HEK293 (cell line): Measurements from ENCODE around the gene LTBP1.

Source experiments
- CTCF ChIA-PET: fragments of 350-600 bp; formaldehyde crosslinking; extraction: SDS; loops from one replicate; lab custom pipeline; 2021; ENCODE audit warnings: antibody characterized with exemption; lab: Yijun Ruan, JAX
- POLR2A ChIA-PET: fragments of 300-600 bp; formaldehyde crosslinking; extraction: SDS; loops from one replicate; lab custom pipeline; 2020; ENCODE audit warnings: antibody characterized with exemption, inconsistent platforms; lab: Yijun Ruan, JAX
- H3K27ac ChIP-seq: fragments of 200-500 bp; sonication (Bioruptor generic); 2 replicates; pipeline ENCODE4 v1.5.1; 2014; ENCODE audit warnings: low read depth, low read length, control low read depth, inconsistent platforms; ENCODE audit errors: extremely low read depth
- H3K36me3 ChIP-seq, 2 experiments: fragments of 200-500 bp in 1 of 2; sonication (Bioruptor generic) in 1 of 2; 1 replicate in 1 of 2; 2 replicates in 1 of 2; pipeline ENCODE4 v1.5.1; 2014 to 2017; ENCODE audit warnings: inconsistent platforms in 2 of 2, low read length in 2 of 2; ENCODE audit not compliant: control insufficient read depth in 2 of 2, insufficient read depth in 1 of 2
- H3K4me1 ChIP-seq: fragments of 200-500 bp; sonication (Bioruptor generic); 2 replicates; pipeline ENCODE4 v1.5.1; 2014; ENCODE audit warnings: mild to moderate bottlenecking, low read length, inconsistent platforms; ENCODE audit not compliant: control insufficient read depth, insufficient read depth
- H3K4me3 ChIP-seq: 2 replicates; pipeline ENCODE4 v1.5.1; 2011; ENCODE audit warnings: low read depth, mild to moderate bottlenecking, control low read depth, low read length, moderate library complexity
- H3K9me3 ChIP-seq: fragments of 200-500 bp; sonication (Bioruptor generic); 2 replicates; pipeline ENCODE4 v1.5.1; 2014; ENCODE audit warnings: low read depth, low read length, inconsistent platforms; ENCODE audit not compliant: control insufficient read depth, insufficient read depth
- GFI1B ChIP-seq: fragments of 450-650 bp; formaldehyde crosslinking; IDR thresholded peaks from 2 replicates; pipeline ENCODE4 v1.5.1; 2016; ENCODE audit warnings: missing biosample characterization, missing genetic modification characterization
- GLI4 ChIP-seq: fragments of 450-650 bp; formaldehyde crosslinking; IDR thresholded peaks from 2 replicates; pipeline ENCODE4 v1.5.1; 2016; ENCODE audit warnings: missing biosample characterization, missing genetic modification characterization
- GLIS2 ChIP-seq: fragments of 450-650 bp; formaldehyde crosslinking; IDR thresholded peaks from 2 replicates; pipeline ENCODE4 v1.5.1; 2016; ENCODE audit warnings: missing biosample characterization, missing genetic modification characterization
- MZF1 ChIP-seq: fragments of 450-650 bp; formaldehyde crosslinking; IDR thresholded peaks from 2 replicates; pipeline ENCODE4 v1.5.1; 2017; ENCODE audit warnings: missing biosample characterization, missing genetic modification characterization, borderline replicate concordance
- REPIN1 ChIP-seq: fragments of 450-650 bp; formaldehyde crosslinking; IDR thresholded peaks from 2 replicates; pipeline ENCODE4 v1.5.1; 2017; ENCODE audit warnings: missing biosample characterization, missing genetic modification characterization, low read depth
- SALL2 ChIP-seq: fragments of 450-650 bp; formaldehyde crosslinking; IDR thresholded peaks from 2 replicates; pipeline ENCODE4 v1.5.0; 2017; ENCODE audit warnings: missing biosample characterization, mild to moderate bottlenecking, missing genetic modification characterization, borderline replicate concordance
- SCRT2 ChIP-seq: fragments of 450-650 bp; formaldehyde crosslinking; IDR thresholded peaks from 2 replicates; pipeline ENCODE4 v1.5.1; 2016; ENCODE audit warnings: missing biosample characterization, missing genetic modification characterization
- TCF7L2 ChIP-seq: IDR thresholded peaks from 2 replicates; pipeline ENCODE4 v1.6.1; 2011; ENCODE audit warnings: low read depth, mild to moderate bottlenecking, inconsistent platforms, low read length, moderate library complexity, borderline replicate concordance
- ZFP37 ChIP-seq: fragments of 450-650 bp; formaldehyde crosslinking; IDR thresholded peaks from 2 replicates; pipeline ENCODE4 v1.5.1; 2016; ENCODE audit warnings: missing biosample characterization, missing genetic modification characterization
- ZNF10 ChIP-seq: fragments of 450-650 bp; formaldehyde crosslinking; IDR thresholded peaks from 2 replicates; pipeline ENCODE4 v1.5.1; 2017; ENCODE audit warnings: missing biosample characterization, missing genetic modification characterization
- ZNF132 ChIP-seq: fragments of 450-650 bp; formaldehyde crosslinking; IDR thresholded peaks from 2 replicates; pipeline ENCODE4 v1.5.1; 2017; ENCODE audit warnings: missing biosample characterization, missing genetic modification characterization, borderline replicate concordance
- ZNF133 ChIP-seq: fragments of 450-650 bp; formaldehyde crosslinking; IDR thresholded peaks from 2 replicates; pipeline ENCODE4 v1.5.1; 2016; ENCODE audit warnings: missing biosample characterization, missing genetic modification characterization
- ZNF184 ChIP-seq: fragments of 450-650 bp; IDR thresholded peaks from 2 replicates; pipeline ENCODE4 v1.5.1; 2018; ENCODE audit warnings: missing biosample characterization, mild to moderate bottlenecking, missing genetic modification characterization
- ZNF2 ChIP-seq: fragments of 450-650 bp; formaldehyde crosslinking; IDR thresholded peaks from 2 replicates; pipeline ENCODE4 v1.5.1; 2016; ENCODE audit warnings: missing biosample characterization, missing genetic modification characterization
- ZNF211 ChIP-seq: fragments of 450-650 bp; formaldehyde crosslinking; IDR thresholded peaks from 2 replicates; pipeline ENCODE4 v1.5.1; 2016; ENCODE audit warnings: low read depth, missing biosample characterization, missing genetic modification characterization
- ZNF266 ChIP-seq: fragments of 450-650 bp; formaldehyde crosslinking; IDR thresholded peaks from 2 replicates; pipeline ENCODE4 v1.5.1; 2016; ENCODE audit warnings: missing biosample characterization, missing genetic modification characterization, low read depth
- ZNF302 ChIP-seq: fragments of 450-650 bp; formaldehyde crosslinking; IDR thresholded peaks from 2 replicates; pipeline ENCODE4 v1.5.1; 2016; ENCODE audit warnings: missing biosample characterization, missing genetic modification characterization, low read depth
- ZNF354C ChIP-seq: fragments of 450-650 bp; formaldehyde crosslinking; IDR thresholded peaks from 2 replicates; pipeline ENCODE4 v1.5.1; 2016; ENCODE audit warnings: missing biosample characterization, missing genetic modification characterization, low read depth, borderline replicate concordance
- ZNF48 ChIP-seq: fragments of 450-650 bp; formaldehyde crosslinking; IDR thresholded peaks from 2 replicates; pipeline ENCODE4 v1.5.1; 2016; ENCODE audit warnings: missing biosample characterization, missing genetic modification characterization
- ZNF571 ChIP-seq: fragments of 450-650 bp; formaldehyde crosslinking; IDR thresholded peaks from 2 replicates; pipeline ENCODE4 v1.5.0; 2017; ENCODE audit warnings: missing biosample characterization, missing genetic modification characterization
- ZNF701 ChIP-seq: fragments of 450-650 bp; formaldehyde crosslinking; IDR thresholded peaks from 2 replicates; pipeline ENCODE4 v1.5.1; 2016; ENCODE audit warnings: missing biosample characterization, missing genetic modification characterization
- ZNF792 ChIP-seq: fragments of 450-650 bp; formaldehyde crosslinking; IDR thresholded peaks from 2 replicates; pipeline ENCODE4 v1.5.1; 2016; ENCODE audit warnings: missing biosample characterization, missing genetic modification characterization

The LTBP1 gene

DNA sequence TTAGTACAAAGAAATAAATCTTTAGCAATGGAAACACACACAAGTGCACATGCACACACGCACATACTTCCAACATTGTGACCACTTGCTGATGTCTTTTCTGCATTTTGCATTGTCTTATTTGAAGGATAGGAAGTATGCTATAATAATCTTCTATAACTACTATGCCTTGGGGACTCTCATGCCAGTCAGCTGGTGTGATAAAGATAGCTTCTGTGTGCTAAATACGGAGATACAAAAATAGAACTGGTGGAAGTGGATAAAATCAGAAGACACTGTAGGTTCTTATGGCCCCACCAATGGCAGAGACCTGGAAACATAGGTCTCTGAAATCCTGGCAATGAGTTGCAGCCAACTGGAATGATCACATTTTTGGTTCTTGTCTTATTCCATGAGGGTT, 498.2 kb downstream of the LTBP1 start:
- POLR2A ChIA-PET = no interaction called here
- Histone ChIP-seq H3K36me3 (no peaks in the 10 kb centered on the region), H3K27ac (no peak overlapping the region), H3K9me3 (no peaks in the 10 kb centered on the region), H3K4me3 (no peak overlapping the region), H3K4me1 (no peaks in the 10 kb centered on the region)
- CTCF ChIA-PET = interaction anchor here (1.8 kb wide), 1 partner anchor 671 kb away, joined by 7 read pairs; no protein-coding TSS in a partner anchor
- TF ChIP-seq ZNF133 (tag by site-specific recombination) (no peak), GFI1B (no peak), GLIS2 (tag by site-specific recombination) (no peak), MZF1 (tag by site-specific recombination) (no peak), ZNF184 (tag by site-specific recombination) (no peak), GLI4 (tag by site-specific recombination) (no peak), TCF7L2 (no peak), SCRT2 (no peak), ZNF10 (tag by site-specific recombination) (no peak), ZNF792 (tag by site-specific recombination) (no peak), SALL2 (tag by site-specific recombination) (no peak), ZNF48 (tag by site-specific recombination) (no peak), ZNF132 (tag by site-specific recombination) (no peak), ZNF211 (tag by site-specific recombination) (no peak), ZNF354C (tag by site-specific recombination) (no peak), ZNF266 (tag by site-specific recombination) (no peak), ZFP37 (no peak), ZNF2 (tag by site-specific recombination) (no peak), ZNF571 (tag by site-specific recombination) (no peak)

DNA sequence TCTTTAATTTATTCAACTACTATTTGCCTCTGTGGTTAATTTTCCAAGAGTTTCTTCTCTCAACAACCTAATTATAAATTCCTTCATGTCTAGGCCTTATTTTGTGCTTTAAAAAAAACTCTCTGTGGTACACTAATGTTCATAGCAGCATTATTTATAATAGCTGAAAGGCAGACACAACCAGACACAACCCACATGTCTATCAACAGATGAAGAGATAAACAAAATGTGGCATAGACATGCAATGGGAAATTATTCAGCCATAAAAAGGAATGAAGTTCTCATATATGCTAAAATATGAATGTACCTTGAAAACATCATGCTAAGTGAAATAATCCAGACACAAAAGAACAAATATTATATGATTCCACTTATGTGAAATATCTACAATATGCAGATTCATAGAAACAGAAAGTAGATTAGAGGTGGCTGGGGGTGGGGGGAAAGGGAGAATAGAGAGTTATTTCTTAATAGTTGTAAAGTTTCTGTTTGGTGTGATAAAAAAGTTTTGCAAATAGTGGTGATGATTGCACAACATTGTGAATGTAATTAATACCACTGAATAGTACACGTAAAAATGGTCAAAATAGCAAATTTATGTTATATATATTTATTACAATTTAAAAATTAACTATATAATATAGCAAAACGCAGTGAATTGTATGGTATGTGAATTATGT, 501.6 kb downstream of the LTBP1 start:
- POLR2A ChIA-PET = no interaction called here
- H3K4me3 ChIP-seq = no peak overlapping the region
- no peak for TF ChIP-seq ZNF302
- no peak for TF ChIP-seq REPIN1
- TF ChIP-seq ZNF701 (tag by site-specific recombination) = no peak
- CTCF ChIA-PET = interaction anchor here (0.7 kb wide), 1 partner anchor 13 kb away, joined by 5 read pairs; no protein-coding TSS in a partner anchor
- H3K36me3 ChIP-seq = no peaks in the 10 kb centered on the region
- H3K9me3 ChIP-seq = no peaks in the 10 kb centered on the region
- no peak overlapping the region for H3K27ac ChIP-seq
- no peaks in the 10 kb centered on the region for H3K4me1 ChIP-seq
